ENCODE measurements around the gene POLK.

DNA sequence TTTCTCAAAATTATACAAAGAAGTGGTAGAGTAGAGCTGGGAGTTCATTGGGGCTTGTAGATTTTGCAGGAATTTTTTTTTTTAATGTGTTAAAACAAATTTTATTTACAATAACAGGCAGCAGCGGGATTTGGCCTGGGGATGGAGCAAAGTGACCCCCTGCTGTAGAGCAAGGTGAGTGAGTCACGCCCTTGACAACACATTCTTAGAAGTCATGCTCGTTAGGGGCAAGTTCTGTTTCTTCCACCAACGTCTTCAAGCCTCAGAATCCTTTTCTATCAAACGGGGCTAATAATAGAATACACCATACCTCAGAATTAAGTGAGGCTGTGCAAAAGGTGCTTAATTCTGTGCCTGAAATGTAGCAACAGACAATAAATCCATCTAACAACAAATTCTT lies 98.5 kb downstream of the POLK start:
- TF ChIP-seq, protein P1, sequence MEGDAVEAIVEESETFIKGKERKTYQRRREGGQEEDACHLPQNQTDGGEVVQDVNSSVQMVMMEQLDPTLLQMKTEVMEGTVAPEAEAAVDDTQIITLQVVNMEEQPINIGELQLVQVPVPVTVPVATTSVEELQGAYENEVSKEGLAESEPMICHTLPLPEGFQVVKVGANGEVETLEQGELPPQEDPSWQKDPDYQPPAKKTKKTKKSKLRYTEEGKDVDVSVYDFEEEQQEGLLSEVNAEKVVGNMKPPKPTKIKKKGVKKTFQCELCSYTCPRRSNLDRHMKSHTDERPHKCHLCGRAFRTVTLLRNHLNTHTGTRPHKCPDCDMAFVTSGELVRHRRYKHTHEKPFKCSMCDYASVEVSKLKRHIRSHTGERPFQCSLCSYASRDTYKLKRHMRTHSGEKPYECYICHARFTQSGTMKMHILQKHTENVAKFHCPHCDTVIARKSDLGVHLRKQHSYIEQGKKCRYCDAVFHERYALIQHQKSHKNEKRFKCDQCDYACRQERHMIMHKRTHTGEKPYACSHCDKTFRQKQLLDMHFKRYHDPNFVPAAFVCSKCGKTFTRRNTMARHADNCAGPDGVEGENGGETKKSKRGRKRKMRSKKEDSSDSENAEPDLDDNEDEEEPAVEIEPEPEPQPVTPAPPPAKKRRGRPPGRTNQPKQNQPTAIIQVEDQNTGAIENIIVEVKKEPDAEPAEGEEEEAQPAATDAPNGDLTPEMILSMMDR (IDR thresholded peaks at IDR 0.05; ENCODE audit: low read depth, low read length): no peak
- TF ChIP-seq, protein P2, sequence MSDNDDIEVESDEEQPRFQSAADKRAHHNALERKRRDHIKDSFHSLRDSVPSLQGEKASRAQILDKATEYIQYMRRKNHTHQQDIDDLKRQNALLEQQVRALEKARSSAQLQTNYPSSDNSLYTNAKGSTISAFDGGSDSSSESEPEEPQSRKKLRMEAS (IDR thresholded peaks at IDR 0.05; ENCODE audit: low read depth, low read length): no peak

Data from NB4 (cell line).